Endothelial cell of umbilical vein (primary cell): ENCODE measurements around the gene PPM1F. TPM values are rescaled to one million over a fixed set of nuclear protein-coding genes. Genes with fewer than 3 reads are reported as not detected.

Source experiments
- BruUV-seq: library from RNA; stranded (reverse); fragments of 400-500 nt; replicated peaks from 2 replicates; lab custom pipeline; 2021; lab: Mats Ljungman, UMichigan
- CTCF ChIA-PET: fragments of 300-600, 350-600 bp; sonication (Branson Sonifier 250); formaldehyde crosslinking; loops from one replicate; lab custom pipeline; 2021; ENCODE audit warnings: antibody characterized with exemption, inconsistent platforms; lab: Charles Lee
- POLR2A ChIA-PET: fragments of 300-600, 350-600 bp; sonication (Branson Sonifier 250); formaldehyde crosslinking; loops from one replicate; lab custom pipeline; 2021; ENCODE audit warnings: antibody characterized with exemption, inconsistent platforms; lab: Charles Lee
- DNase-seq: peaks from one replicate; pipeline ENCODE4 v3.0.0-alpha.2; 2011; ENCODE audit warnings: low read depth, low spot score
- FAIRE-seq: peaks from 2 replicates; lab custom pipeline; 2011; peaks lifted over from hg19 to GRCh38; lab: Jason Lieb, UNC
- H2AFZ ChIP-seq: 2 replicates; pipeline ENCODE4 v1.6.0; 2012; ENCODE audit warnings: low read depth, low read length, control low read depth, inconsistent platforms
- H3K27ac ChIP-seq: 2 replicates; pipeline ENCODE4 v1.5.1; 2011; ENCODE audit warnings: low read depth, mild to moderate bottlenecking, control low read depth, low read length, moderate library complexity; ENCODE audit not compliant: insufficient read depth
- H3K27me3 ChIP-seq, 2 experiments: 2 replicates each; pipeline versions ENCODE4 v1.6.0 to v1.6.1; 2011; ENCODE audit warnings: low read length in 2 of 2, mixed read lengths in 1 of 2; ENCODE audit not compliant: control insufficient read depth in 2 of 2, insufficient read depth in 2 of 2
- H3K36me3 ChIP-seq, 2 experiments: 2 replicates in 1 of 2; 3 replicates in 1 of 2; pipeline ENCODE4 v1.5.1; 2011; ENCODE audit warnings: low read length in 2 of 2, mild to moderate bottlenecking in 1 of 2, moderate library complexity in 1 of 2; ENCODE audit not compliant: control insufficient read depth in 2 of 2, insufficient read depth in 2 of 2; ENCODE audit errors: extremely low read depth in 1 of 2
- H3K4me1 ChIP-seq: 3 replicates; pipeline ENCODE4 v1.5.1; 2011; ENCODE audit warnings: mild to moderate bottlenecking, low read length; ENCODE audit not compliant: control insufficient read depth, insufficient read depth; ENCODE audit errors: extremely low read depth
- H3K4me2 ChIP-seq: 2 replicates; pipeline ENCODE4 v1.6.1; 2011; ENCODE audit warnings: low read length, control low read depth, mixed read lengths; ENCODE audit not compliant: insufficient read depth
- H3K4me3 ChIP-seq, 3 experiments: fragments of 200-600 bp in 1 of 3; sonication (generic), shearing (Covaris generic) in 1 of 3; replicated peaks in 1 of 3; 2 replicates each; pipeline ENCODE4 v1.5.1; 2011 to 2016; ENCODE audit warnings: control low read depth in 3 of 3, low read length in 3 of 3, mild to moderate bottlenecking in 2 of 3, inconsistent platforms in 1 of 3, low read depth in 1 of 3, moderate library complexity in 1 of 3; ENCODE audit not compliant: insufficient read depth in 1 of 3
- H3K79me2 ChIP-seq: 2 replicates; pipeline ENCODE4 v1.6.0; 2012; ENCODE audit warnings: low read length, inconsistent platforms; ENCODE audit not compliant: control insufficient read depth, insufficient read depth
- H3K9ac ChIP-seq: replicated peaks from 2 replicates; pipeline ENCODE3; 2011; ENCODE audit warnings: low read length, control low read depth; ENCODE audit not compliant: insufficient read depth; ENCODE audit errors: extremely low read depth
- H3K9me1 ChIP-seq: replicated peaks from 3 replicates; pipeline ENCODE4 v1.6.0; 2011; ENCODE audit warnings: mild to moderate bottlenecking, low read length; ENCODE audit not compliant: control insufficient read depth, insufficient read depth; ENCODE audit errors: extremely low read depth
- H3K9me3 ChIP-seq: replicated peaks from 2 replicates; pipeline ENCODE4 v1.5.1; 2012; ENCODE audit warnings: low read length, inconsistent platforms; ENCODE audit not compliant: control insufficient read depth, insufficient read depth
- H4K20me1 ChIP-seq: replicated peaks from 2 replicates; pipeline ENCODE3; 2011; ENCODE audit warnings: mild to moderate bottlenecking, low read length; ENCODE audit not compliant: control insufficient read depth, insufficient read depth; ENCODE audit errors: extremely low read depth
- FOS ChIP-seq: IDR thresholded peaks from 2 replicates; pipeline ENCODE4 v1.6.1; 2011; ENCODE audit warnings: mild to moderate bottlenecking, low read length, moderate library complexity, borderline replicate concordance; ENCODE audit not compliant: insufficient read depth
- GATA2 ChIP-seq: IDR thresholded peaks from 2 replicates; pipeline ENCODE4 v1.7.0; 2011; ENCODE audit warnings: low read depth, mild to moderate bottlenecking, moderate library complexity, mixed read lengths, low read length; ENCODE audit not compliant: insufficient read length, insufficient read depth
- JUN ChIP-seq: IDR thresholded peaks from 2 replicates; pipeline ENCODE4 v1.6.1; 2011; ENCODE audit warnings: borderline replicate concordance, low read depth; ENCODE audit not compliant: insufficient read length, insufficient read depth
- MYC ChIP-seq: IDR thresholded peaks from one replicate; pipeline ENCODE4 v1.6.1; 2011; ENCODE audit warnings: mild to moderate bottlenecking, low read depth, low read length
- POLR2AphosphoS5 ChIP-seq: IDR thresholded peaks from 2 replicates; pipeline ENCODE4 v1.6.1; 2012; ENCODE audit warnings: low read depth, mild to moderate bottlenecking, control low read depth, low read length, moderate library complexity; ENCODE audit not compliant: insufficient read depth
- dilution Hi-C: fragments of 300-500 bp; cut with MboI; formaldehyde crosslinking; loops from one replicate; pipeline ENCODE4 v1.15.0; 2019; ENCODE audit warnings: low sequenced_read_pairs; ENCODE audit not compliant: extremely low pct_ligation_motif_present
- intact Hi-C: fragments of 100-400 bp; cut with micrococcal nuclease; formaldehyde crosslinking; loops from one replicate; pipeline ENCODE4 v1.10.0; 2022
- polyA plus RNA-seq, 4 experiments: library from polyadenylated mRNA; depleted of rRNA in 3 of 4; stranded (reverse) in 3 of 4; unstranded in 1 of 4; fragments of >200 nt; gene quantifications; 2 replicates each; pipeline versions ENCODE4 v1.2.1 to v1.2.3, GENCODE V29; 2011 to 2012; ENCODE audit warnings: missing spikeins in 1 of 4
- total RNA-seq: library from RNA; stranded (reverse); gene quantifications from 2 replicates; pipeline ENCODE4 v1.2.3, GENCODE V29; 2021

PPM1F gene
- total and polyA plus RNA-seq, 2 donors (not counting 3 experiments of a cell fraction or from before 2014, with no cell fraction given) = 107 to 178 TPM

DNA sequence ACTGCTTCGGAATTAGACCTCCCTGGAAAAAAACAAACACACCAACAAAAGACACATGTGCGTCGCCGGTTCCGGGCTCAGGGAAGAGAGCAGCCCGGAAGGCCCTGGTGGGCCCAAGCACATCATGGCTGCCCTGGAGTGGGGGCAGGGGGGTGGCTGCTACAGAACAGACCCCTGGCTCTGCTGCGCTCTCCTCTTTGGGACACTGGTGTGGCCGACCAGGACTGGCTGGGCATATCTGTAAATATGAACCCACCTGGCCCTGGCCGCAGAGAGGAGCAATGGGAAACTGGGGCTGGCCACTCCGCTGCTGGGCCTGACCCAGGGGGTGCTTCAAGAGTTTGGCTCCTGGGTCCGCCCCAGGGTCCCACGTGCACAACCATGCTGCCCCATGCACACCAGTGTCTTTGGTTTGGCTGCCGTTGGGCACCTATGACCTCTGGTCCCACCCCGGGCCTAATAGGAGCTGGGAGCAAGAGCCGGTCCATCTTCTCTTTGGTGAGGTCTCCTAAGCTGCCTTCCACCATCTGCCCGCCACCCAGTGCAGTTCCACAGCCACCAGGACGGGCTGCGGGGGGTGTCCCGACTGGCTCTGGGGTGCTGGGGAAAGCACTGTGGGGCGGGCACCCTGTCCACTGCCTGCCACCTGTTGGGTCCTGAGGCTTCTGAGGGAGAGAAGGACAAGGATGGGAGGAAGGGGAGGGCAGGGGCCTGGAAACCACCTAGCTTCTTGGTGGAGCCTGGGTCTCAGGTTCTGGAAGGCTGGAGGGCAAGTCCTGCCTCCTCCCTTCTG, 30.1 kb downstream of the PPM1F start:
- no TSS peak for BruUV-seq
- DNase-seq (no peak), FAIRE-seq (no peak)
- peaks cover 14 to 45% of the 10 kb centered on the region in 2 experiments for H3K36me3 ChIP-seq
- intact Hi-C loops = no loop called here
- no peak for TF ChIP-seq GATA2
- TF ChIP-seq POLR2AphosphoS5 = peak; percentile 33
- no peaks in the 10 kb centered on the region for H3K27me3 ChIP-seq
- H3K4me3 ChIP-seq = no peak overlapping the region
- no peak overlapping the region for H3K4me2 ChIP-seq
- no peak overlapping the region for H2AFZ ChIP-seq
- ChIA-PET CTCF (interaction anchor here (1.1 kb wide), 1 partner anchor 62 kb away, joined by 3 read pairs; no protein-coding TSS in a partner anchor), POLR2A (interaction anchor here (0.5 kb wide), 1 partner anchor 173 kb away, joined by 4 read pairs; no protein-coding TSS in a partner anchor)
- no peaks in the 10 kb centered on the region for H3K4me1 ChIP-seq
- H3K79me2 ChIP-seq = no peaks in the 10 kb centered on the region
- dilution Hi-C loops = no loop called here
- no peaks in the 10 kb centered on the region for H3K9me3 ChIP-seq
- H3K9me1 ChIP-seq = no peaks in the 10 kb centered on the region
- H4K20me1 ChIP-seq = peaks cover 3% of the 10 kb centered on the region
- no peak overlapping the region for H3K27ac ChIP-seq
- H3K9ac ChIP-seq = no peak overlapping the region

DNA sequence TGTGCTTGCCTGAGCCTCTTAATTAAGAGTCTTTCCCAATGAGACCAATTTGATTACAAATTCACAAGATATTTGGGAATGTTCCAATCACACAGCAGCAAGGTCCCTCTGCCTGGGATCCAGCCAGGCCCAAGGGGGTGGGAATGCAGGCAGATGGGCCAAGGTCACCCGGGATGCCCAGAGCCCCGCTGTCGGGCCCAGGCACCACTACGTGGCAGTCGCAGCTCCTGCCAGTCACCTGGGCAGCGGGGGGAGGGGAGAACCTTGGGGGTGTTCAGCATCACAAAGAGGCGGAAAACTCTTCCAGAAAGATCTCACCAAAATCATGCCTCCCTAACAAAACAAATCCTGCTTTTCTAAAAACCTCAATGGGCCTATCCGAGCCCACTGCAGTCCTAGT, 30.9 kb downstream of the PPM1F start:
- FAIRE-seq (no peak), DNase-seq (no peak)
- BruUV-seq = TSS peak; percentile 8
- dilution Hi-C loops = no loop called here
- intact Hi-C loops = no loop called here
- no peak overlapping the region for H3K27ac ChIP-seq
- ChIA-PET POLR2A (no interaction called here), CTCF (no interaction called here)
- H3K9me1 ChIP-seq = no peaks in the 10 kb centered on the region
- peaks cover 3% of the 10 kb centered on the region for H4K20me1 ChIP-seq
- no peaks in the 10 kb centered on the region for H3K79me2 ChIP-seq
- no peak for TF ChIP-seq FOS
- TF ChIP-seq MYC = no peak
- no peak for TF ChIP-seq JUN
- no peaks in the 10 kb centered on the region for H3K27me3 ChIP-seq
- H3K9me3 ChIP-seq = no peaks in the 10 kb centered on the region
- no peak overlapping the region for H3K4me2 ChIP-seq
- H3K9ac ChIP-seq = no peak overlapping the region
- peaks cover 12 to 36% of the 10 kb centered on the region in 2 experiments for H3K36me3 ChIP-seq
- no peaks in the 10 kb centered on the region for H3K4me1 ChIP-seq
- no peak overlapping the region for H2AFZ ChIP-seq
- H3K4me3 ChIP-seq = no peak overlapping the region
